ENCODE results near the gene SPACA7. TPM values are rescaled to one million over a fixed set of nuclear protein-coding genes. Genes with fewer than 3 reads are reported as not detected.

Gene SPACA7, protein sequence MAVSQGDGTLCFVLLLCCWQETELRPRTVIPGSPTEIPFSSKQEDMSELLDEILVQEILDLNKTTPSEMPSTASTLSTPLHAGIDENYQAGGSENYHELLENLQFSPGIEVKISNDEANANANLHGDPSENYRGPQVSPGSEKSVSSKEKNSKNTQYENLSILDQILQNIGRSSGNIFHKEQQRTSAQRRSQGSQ
- total RNA-seq (2014; rRNA removed; shearing (Covaris generic)): not detected in 2 replicates
- polyA plus RNA-seq (2015; cell fraction: cytosol; rRNA removed): not detected in 2 replicates
- polyA plus RNA-seq (2015; cell fraction: nucleus; rRNA removed): not detected in 2 replicates

DNA sequence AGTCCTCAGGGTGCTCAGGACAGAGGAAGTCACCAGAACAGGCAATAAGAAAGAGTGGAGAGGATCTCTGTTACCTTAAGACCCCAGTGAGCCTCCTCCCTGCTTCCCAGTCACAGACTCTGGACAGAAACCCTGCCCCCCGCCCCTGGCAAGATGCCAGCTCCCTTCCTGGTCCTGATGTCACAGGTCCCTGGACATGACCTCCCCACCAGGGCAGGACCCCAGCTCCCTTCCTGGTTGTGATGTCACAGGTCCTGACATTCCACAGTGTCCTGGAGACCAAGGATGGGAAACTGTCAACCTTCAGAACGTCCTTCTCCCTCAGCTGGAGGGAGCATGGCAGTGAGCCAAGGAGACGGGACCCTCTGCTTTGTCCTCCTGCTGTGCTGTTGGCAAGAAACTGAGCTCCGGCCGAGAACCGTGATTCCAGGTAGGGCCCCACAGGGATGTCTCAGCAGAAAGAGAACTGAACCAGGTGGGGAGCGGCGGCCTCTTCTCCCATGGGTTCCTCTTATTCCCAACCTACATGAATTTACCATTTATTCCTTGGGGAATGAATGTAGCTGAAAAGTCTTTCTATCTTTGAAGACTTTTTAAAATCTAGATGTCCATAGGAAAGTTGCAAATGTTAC is at the start of gene SPACA7:
Gene SPACA7, plus strand, starts transcription at position 306 of the 632 bp plus-strand sequence. Its CDS starts 31 bp downstream, at position 337.
- DNase-seq (ENCODE audit: low read depth, low spot score): no peak
- in situ Hi-C loops (cut with HindIII; ENCODE audit: low pct_unique_long_range_greater_than_20kb, low sequenced_read_pairs): no loop called here

DNA sequence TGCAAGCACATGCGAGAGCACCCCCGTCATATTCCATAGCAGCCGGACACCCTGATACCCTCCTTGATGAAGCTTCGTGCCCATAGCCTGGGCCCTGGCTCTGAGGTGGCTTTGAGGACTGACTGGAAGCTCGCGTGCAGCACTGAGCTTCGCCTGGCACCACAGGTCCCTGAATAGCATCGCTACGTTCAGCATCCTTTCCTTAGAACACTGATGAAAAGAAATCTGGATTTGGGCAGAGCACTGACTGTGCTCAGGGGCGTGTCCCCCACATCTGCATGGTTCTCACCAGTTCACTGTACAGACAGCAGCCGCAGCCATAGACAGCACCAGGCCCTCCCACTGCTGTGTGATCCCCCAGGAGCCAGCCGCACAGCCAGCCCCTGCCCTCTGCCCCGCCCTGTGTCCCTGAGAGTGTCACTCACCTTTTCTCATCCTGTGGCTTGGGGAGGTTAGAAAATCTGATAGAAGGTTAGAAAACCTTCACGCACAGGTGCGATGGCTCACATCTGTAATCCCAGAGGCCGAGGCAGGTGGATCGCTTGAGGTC is 49.3 kb upstream of the SPACA7 start:
- no peak for DNase-seq (ENCODE audit: low read depth, low spot score)
- in situ Hi-C loops (cut with HindIII; ENCODE audit: low pct_unique_long_range_greater_than_20kb, low sequenced_read_pairs): no loop called here

DNA sequence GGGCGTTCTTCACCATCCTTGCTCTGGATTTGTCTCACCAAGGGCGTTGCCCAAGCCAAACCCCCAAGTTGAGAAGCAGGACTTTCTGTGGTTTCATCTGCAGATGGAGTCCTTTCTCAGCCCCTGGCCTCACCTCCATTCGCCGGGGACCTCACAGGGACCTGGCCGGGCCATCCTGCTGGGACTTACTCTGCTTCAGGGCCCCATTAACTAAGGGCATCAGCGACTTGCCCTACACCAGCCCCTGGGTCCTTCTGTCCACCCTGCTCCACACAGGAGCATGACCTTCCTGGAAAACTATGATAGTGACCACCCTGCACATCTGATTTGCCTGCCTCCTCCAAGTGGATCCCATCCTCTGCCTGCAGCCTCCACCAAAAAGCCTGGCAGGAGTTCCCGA is 47.2 kb upstream of the SPACA7 start:
- DNase-seq (ENCODE audit: low read depth, low spot score): no peak
- in situ Hi-C loops (cut with HindIII; ENCODE audit: low pct_unique_long_range_greater_than_20kb, low sequenced_read_pairs): no loop called here

DNA sequence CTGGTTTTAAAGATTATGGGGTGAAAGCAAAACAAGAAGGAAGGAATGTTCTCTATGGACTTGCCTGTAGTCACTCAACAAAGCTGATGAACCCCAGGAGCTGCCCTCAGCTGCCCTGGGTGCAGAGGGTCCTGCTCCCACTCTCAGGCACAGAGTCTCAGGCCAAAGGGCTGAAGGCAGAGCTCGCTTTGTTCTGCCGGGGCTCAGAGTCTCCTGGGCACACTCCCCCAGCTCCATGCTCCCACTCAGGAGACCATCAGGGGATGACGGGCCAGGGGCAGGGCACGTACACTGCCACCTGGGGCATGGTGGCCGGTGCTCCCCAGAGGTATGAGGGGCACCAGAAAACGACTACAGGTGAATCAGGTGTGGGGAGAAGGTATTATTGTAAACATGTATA is 46.8 kb upstream of the SPACA7 start:
- in situ Hi-C loops (cut with HindIII; ENCODE audit: low pct_unique_long_range_greater_than_20kb, low sequenced_read_pairs): no loop called here
- DNase-seq (ENCODE audit: low read depth, low spot score): no peak

DNA sequence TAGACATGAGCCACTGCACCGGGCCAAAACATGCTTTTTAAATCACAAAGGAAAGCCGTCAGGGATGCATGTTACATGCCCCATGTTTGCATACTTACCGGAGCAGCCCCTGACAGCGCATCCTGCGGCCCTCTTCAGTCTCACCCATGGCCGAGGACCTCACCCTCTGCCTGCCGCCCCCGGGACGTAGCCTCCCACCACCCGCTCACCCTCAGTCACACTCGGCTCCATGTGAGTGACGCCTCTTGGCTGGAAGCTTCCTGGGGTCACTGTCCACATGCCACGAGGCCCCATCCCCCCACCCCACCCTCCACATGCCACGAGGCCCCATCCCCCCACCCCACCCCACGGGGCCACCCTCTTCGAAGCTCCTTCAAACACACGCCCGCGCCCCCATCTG is 46.1 kb upstream of the SPACA7 start:
- no peak for DNase-seq (ENCODE audit: low read depth, low spot score)
- in situ Hi-C loops (cut with HindIII; ENCODE audit: low pct_unique_long_range_greater_than_20kb, low sequenced_read_pairs): no loop called here

DNA sequence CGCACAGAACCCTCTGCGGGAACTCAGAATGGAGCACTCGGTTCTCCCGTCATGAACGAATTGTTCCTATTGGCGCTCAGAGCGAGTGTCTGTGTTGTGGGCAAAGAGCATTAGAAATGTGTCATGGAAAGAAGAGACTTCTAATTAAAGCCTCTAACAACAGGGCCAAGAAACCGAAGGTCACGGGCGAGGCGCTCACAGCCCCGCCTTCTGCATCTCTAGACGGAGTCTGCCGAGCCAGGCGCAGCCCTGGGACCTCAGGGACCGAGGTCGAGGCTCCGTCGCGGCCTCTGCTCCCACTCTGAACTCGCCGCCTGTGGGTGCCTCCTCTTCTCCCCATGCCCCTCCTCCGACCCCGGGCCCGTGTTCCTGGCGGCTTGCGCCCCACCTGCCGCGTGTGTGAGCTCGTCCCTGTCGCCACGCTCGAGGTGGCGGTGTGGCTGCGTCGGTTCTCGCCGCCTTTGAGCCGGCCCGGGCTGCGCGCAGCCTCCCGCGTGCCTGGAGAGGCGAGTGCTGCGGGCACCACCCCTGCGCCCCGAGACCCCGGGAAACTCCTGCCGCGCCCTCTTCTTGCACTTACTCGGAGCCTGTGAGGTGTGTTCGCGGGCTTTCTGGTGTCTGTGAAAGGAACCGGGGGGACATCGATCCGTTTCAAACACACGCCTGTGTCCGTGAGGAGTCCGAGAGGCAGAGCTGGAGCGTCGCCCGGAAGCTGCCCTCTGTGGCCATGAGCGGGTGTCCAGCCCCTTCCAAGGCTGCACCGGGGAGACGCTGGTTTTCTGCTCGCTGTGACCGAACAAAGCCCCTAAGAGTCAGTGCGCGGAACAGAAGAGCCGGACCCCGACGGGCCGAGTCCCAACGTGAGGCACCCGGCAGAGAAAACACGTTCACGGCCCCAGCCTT is 45.4 kb upstream of the SPACA7 start:
- DNase-seq (ENCODE audit: low read depth, low spot score): no peak
- in situ Hi-C loops (cut with HindIII; ENCODE audit: low pct_unique_long_range_greater_than_20kb, low sequenced_read_pairs): no loop called here

DNA sequence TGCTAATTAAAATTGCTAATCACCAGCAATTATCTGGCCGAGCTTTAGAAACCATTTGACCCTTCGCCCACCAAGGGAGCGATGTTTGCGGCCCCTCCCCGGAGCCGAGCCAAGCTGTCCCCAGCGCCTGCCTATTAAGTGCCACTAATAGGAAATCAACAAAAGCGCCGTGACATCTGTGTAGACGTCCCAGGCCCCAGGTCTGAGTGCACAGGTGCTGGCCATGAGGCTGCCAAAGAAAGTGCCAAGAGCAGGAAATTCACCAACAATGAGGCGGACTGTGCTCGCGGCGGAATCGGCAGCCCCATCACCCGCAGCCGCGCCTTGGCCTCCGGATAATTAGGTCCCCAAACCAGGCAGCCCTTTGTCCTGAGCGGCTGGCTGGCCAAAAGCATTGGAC is 44.5 kb upstream of the SPACA7 start:
- no peak for DNase-seq (ENCODE audit: low read depth, low spot score)
- in situ Hi-C loops (cut with HindIII; ENCODE audit: low pct_unique_long_range_greater_than_20kb, low sequenced_read_pairs): no loop called here

DNA sequence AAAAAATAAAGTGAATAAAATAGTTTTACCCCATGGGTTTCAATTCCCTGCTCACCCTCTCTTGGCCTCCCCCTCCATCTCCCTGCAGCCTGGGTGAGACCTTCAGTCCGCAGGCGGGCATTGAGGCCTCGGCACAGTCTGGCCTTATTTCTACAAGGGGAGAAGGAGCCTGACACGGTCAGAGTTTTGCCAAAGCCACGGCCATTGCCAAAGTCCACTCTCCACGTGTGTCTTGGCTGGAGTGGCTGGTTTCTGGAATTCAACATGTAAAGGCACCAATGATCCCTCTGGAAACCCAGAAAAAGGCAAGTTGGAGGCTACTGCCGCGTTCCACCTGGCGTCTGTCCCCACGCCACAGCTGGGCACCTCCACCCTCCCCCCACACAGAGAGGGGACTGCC is 43.4 kb upstream of the SPACA7 start:
- in situ Hi-C loops (cut with HindIII; ENCODE audit: low pct_unique_long_range_greater_than_20kb, low sequenced_read_pairs): no loop called here

DNA sequence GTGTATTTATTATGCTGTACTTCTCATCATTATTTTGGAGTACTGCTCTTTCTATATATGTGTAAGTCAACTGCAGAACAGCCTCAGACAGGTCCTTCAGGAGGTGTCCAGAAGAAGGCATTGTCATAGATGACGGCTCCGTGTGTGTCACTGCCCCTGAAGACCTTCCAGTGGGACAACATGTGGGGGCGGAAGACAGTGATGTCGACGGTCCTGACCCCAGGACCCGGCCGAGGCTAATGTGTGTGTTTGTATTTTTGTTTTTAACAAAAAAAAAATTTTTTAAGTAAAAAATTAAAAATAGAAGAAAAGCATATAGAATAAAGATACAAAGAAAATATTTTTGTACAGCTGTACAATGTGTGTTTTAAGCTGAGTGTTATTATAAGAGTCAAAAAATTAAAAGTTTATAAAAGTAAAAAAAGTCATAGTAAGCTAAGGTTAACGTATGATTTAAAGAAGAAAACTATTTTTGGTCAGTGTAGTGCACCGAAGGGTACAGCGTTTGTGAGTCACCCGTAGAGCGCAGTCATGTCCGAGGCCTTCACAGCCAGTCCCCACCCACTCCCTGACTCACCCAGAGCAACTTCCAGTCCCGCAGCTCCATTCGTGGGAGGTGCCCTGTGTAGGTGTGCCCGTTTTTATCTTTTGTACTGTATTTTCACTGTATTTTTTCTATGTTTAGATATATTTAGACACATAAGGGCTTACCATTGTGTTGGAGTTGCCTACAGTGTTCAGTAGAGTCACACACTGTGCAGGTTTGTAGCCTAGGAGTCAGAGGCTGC is 42.2 kb upstream of the SPACA7 start:
- DNase-seq (ENCODE audit: low read depth, low spot score): no peak
- in situ Hi-C loops (cut with HindIII; ENCODE audit: low pct_unique_long_range_greater_than_20kb, low sequenced_read_pairs): no loop called here

More for the DNA sequence above, 43.4 kb upstream of the SPACA7 start:
- DNase-seq (ENCODE audit: low read depth, low spot score): no peak

DNA sequence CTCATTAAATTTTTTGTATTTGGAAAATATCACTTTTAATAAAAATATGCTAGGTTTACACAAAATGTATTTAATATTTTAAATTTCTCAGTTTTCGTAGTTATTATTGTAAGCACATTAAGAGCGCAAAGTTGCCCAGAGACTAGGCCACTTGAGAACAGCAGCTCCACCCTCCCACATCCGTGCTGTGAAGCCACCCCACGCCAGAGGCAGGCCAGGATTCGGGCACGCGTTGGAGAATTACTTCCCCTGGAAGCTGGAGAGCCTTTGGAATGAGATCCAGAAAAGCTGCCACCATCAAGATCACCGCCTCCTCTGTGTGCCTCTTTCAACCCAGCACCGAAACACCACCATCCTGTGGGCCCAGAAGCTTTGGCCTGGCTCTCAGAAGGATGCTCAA is 41.0 kb upstream of the SPACA7 start:
- in situ Hi-C loops (cut with HindIII; ENCODE audit: low pct_unique_long_range_greater_than_20kb, low sequenced_read_pairs): no loop called here
- no peak for DNase-seq (ENCODE audit: low read depth, low spot score)

DNA sequence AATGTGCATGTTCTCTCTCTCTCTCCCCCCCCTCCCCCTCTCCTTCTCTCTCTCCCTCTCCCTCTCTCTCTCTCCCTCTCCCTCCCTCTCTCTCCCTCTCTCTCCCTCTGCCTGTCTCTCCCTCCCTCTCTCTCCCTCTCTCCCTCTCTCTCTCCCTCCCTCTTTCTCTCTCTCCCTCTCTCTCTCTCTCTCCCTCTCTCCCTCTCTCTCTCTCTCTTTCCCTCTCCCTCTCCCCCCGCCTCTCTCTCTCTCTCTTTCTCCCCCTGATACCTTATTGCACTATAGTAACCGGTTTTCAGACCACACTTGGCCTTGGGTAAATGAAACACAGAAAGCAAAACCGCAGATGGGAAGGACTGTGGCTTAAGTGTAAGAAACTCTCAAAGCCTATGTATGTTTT is 34.7 kb upstream of the SPACA7 start:
- no peak for DNase-seq (ENCODE audit: low read depth, low spot score)
- in situ Hi-C loops (cut with HindIII; ENCODE audit: low pct_unique_long_range_greater_than_20kb, low sequenced_read_pairs): no loop called here

DNA sequence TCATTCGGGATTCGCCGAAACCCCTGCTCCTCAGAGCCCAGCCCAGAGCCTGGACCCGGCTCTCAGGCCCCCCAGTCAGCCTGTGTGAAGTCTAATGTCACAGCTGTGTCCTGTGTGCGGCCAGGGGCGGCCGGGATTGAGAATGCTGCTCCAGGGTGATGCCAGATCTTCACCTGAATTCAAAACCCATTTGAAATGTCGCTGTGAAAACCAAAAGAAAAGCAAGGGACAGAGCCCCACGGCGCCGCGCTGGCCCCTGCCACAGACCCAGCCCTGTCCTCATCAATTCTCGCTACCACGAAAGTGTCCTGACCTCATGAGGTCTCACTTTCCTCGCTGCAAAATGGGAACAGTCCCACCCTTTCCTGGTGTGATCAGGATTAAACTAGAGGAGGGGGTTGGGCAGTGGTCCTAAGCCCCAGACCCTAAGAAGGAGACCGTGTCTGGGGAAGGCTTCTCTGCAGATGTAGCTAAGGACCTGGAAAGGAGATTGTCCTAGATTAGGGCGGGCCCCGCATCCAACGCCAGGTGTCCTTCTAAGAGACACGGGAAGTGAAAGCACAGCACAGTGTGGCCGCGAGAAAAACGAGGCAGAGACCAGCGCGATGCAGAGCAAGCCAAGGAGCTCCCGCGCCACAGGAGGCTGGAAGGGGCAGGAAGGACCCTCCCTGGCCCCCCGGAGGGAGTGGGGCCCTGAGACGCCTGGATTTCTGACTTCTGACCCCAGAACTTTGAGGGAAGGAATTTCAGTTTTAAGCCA is 34.0 kb upstream of the SPACA7 start:
- in situ Hi-C loops (cut with HindIII; ENCODE audit: low pct_unique_long_range_greater_than_20kb, low sequenced_read_pairs): no loop called here
- no peak for DNase-seq (ENCODE audit: low read depth, low spot score)

DNA sequence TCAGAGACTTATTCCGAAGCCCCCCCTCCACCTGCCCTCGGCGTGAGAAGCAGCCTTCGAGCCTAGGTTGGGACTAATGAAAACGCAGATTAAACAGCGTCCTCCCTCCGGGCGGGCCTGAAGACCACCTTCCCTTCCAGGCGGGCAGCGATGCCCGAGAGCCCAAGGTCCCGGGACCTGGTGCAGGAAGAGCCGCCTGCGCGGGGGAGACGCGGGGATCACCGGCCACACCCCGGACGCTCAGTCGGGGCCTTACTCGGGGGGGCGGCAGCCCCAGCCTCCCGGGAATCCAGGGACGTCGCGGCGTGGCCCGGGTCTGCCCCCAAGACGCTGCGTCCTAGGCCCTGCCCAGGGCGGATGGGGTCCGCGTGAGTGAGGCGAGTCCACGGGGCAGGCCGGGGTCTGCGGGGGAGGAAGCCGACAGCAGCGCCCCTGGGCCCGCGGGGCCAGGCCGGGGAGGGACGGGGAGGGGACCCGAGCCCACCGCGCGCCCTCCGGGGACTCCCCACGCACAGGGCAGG is 33.3 kb upstream of the SPACA7 start:
- in situ Hi-C loops (cut with HindIII; ENCODE audit: low pct_unique_long_range_greater_than_20kb, low sequenced_read_pairs): no loop called here
- DNase-seq (ENCODE audit: low read depth, low spot score): no peak

DNA sequence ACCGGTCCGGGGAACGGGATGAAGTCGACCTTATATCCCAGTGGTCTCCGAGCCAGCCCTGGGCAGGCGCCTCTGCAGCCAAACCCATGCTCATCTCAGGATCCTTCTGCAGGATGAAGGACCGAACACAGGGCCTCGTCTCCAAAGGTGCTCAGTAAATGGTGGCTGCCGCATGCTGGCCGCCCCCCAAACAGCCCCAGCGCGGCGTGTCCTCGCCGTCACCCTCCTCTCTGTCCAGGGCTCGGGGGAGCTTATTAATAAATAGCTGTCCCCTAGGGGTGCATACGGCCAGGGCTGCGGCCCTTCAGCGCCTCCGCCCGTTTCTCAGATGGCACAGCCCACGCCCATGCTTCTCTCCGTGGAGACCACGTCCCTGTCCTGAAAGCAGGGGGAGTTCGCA is 32.6 kb upstream of the SPACA7 start:
- in situ Hi-C loops (cut with HindIII; ENCODE audit: low pct_unique_long_range_greater_than_20kb, low sequenced_read_pairs): no loop called here
- DNase-seq (ENCODE audit: low read depth, low spot score): no peak

DNA sequence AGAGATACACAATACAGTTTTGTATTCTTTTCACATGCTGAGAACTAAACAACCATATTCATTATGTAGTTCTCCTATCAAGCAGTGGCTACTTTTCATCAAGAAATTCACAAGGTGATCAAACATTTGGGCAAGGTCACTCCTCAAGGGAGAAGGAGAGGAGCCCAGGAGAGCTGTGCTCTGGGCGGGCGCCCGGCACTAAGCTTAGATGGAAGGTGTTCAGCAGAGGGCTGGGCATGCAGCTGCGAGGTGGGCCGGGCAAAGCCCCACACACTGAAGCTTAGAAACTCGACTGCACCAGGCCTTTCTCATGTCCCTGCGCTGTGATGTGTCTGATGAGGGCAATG is 30.4 kb upstream of the SPACA7 start:
- in situ Hi-C loops (cut with HindIII; ENCODE audit: low pct_unique_long_range_greater_than_20kb, low sequenced_read_pairs): no loop called here

DNA sequence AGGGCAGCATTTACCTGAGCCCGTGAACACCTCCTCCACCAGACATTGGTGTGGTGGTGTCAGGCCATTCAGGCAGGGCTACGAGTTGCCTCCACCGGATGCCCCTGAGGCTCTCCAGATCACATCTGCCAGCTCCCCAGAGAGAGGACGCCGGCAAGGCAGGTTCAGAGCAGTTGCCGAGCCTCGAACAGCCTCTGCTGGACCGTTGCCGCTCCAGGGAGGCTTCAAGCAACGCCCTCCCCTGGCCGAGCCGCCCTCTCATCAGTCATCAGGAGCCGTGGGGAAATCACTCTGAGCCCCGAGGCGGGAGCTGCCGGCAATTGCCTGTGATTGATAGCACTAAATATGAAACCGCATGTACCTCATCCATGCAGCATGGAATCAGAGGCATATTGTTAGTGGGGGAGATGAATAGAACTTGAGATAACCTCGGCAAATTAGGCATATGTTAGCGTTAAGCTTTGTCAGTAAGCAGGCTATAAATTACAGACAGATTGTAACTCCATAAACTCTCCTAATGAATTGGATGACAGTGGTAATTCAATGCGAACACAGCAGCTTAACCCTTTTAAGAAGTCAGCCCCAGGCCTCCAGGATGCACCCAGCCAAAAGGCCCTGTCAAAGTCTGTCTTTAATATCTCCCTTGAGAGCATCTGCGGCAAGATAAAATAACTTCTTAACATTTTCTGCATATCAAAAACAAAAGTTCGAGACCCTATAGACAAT is 29.8 kb upstream of the SPACA7 start:
- in situ Hi-C loops (cut with HindIII; ENCODE audit: low pct_unique_long_range_greater_than_20kb, low sequenced_read_pairs): no loop called here
- DNase-seq (ENCODE audit: low read depth, low spot score): peak; percentile 7

More for the DNA sequence above, 30.4 kb upstream of the SPACA7 start:
- DNase-seq (ENCODE audit: low read depth, low spot score): no peak
